NT2/D1 (cell line): ENCODE measurements around the gene EFCC1.

Experiments used
- DNase-seq: peaks from one replicate; pipeline ENCODE4 v3.0.0-alpha.2; 2011; ENCODE audit warnings: low read depth, low spot score
- H3K27me3 ChIP-seq: 2 replicates; pipeline ENCODE4 v1.6.0; 2011; ENCODE audit warnings: mild to moderate bottlenecking; ENCODE audit not compliant: insufficient read length, insufficient read depth
- H3K36me3 ChIP-seq: 2 replicates; pipeline ENCODE4 v1.6.1; 2011; ENCODE audit warnings: mild to moderate bottlenecking, low read length, mixed read lengths; ENCODE audit not compliant: insufficient read depth, insufficient read length
- H3K4me1 ChIP-seq: 2 replicates; pipeline ENCODE4 v1.5.1; 2011; ENCODE audit not compliant: insufficient read depth, insufficient read length
- H3K4me3 ChIP-seq: 2 replicates; pipeline ENCODE4 v1.5.1; 2011; ENCODE audit warnings: low read depth; ENCODE audit not compliant: insufficient read length
- H3K9ac ChIP-seq: 2 replicates; pipeline ENCODE4 v1.6.0; 2011; ENCODE audit warnings: low read depth; ENCODE audit not compliant: insufficient read length
- H3K9me3 ChIP-seq: 2 replicates; pipeline ENCODE4 v1.5.1; 2011; ENCODE audit warnings: mild to moderate bottlenecking, low read length; ENCODE audit not compliant: insufficient read depth
- SUZ12 ChIP-seq: IDR thresholded peaks from 2 replicates; pipeline ENCODE4 v1.6.1; 2011; ENCODE audit not compliant: insufficient read length, insufficient read depth; ENCODE audit errors: extremely low read depth
- YY1 ChIP-seq: IDR thresholded peaks from 2 replicates; pipeline ENCODE4 v1.6.1; 2011; ENCODE audit not compliant: insufficient read length, insufficient read depth
- ZNF274 ChIP-seq: IDR thresholded peaks from 2 replicates; pipeline ENCODE4 v1.6.1; 2011; ENCODE audit warnings: mild to moderate bottlenecking, low read depth, low read length

Gene EFCC1

DNA sequence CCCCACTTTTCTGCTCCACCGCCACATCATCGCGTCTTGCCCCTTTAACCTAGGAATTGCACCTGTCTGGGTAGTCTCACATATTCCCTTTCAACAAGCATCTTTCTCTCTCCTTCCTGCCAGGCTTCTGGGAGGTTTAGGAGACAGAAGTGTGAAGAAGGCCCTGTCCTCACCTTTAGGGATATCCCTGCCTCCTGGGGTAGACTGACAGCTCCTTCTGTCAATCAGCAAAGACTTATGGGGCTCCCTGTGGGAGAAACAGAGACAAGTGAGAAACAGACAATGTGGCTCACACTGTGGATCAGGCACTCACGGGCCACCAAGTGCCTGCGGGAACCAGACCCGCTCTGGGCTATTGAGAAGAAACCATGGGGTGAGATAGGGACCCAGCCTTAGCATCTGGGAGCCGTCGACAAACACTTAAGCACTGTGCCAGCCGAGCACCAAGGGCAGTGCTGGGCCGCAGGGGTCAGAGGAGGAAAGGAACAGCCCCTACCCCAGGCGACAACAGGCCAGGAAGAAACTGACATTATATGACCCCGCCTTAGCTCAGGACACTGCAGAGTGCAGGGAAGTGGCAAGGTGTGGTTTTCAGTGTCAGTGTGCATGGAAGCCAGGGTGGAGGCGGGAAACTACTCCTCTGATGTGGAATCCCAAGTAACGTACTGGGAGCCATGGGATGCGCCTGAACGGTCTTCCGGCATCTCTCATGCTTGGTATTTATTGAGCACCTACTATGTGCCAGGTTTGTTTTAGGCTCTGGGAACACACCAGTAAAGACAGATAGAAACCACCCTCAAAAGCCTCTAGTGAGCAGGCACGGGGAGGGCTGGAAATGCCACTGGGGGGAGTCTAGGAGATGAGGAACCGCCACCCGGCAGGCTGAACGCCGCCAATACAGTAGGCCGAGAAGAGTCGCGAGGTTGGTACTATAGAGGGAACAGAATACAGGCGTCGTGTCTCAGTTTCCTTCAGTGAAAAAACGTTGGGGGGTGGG, 1.8 kb downstream of the EFCC1 start:
- Histone ChIP-seq H3K27me3 (peaks cover 72% of the 10 kb centered on the region), H3K4me1 (peaks cover 14% of the 10 kb centered on the region), H3K9ac (no peak overlapping the region), H3K9me3 (no peaks in the 10 kb centered on the region), H3K36me3 (no peaks in the 10 kb centered on the region), H3K4me3 (no peak overlapping the region)
- DNase-seq = no peak
- TF ChIP-seq ZNF274 (no peak), YY1 (no peak), SUZ12 (no peak)

DNA sequence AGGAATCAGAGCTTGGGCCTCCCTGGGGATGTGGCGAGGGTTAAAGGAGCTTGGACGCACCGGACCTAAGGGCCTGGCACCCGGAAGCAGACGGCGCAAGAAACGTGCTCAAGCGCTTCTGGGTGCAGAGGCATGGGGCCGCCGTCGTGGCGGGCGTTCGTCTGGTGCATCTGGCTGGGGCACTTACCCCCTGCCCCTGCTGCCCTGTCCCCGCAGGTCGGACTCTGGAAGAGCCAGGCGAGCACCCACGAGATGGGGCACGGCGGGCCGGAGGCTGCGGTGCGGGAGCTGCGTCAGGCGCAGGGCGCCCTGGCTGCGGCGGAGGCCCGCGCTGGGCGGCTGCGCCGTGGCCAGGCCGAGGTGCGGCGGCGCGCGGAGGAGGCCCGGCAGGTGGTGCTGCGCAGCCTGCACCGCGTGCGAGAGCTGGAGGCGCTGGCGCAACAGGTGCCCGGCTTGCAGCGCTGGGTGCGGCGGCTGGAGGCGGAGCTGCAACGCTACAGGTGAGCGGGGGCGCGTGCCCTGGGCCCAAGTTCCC, 2.5 kb downstream of the EFCC1 start:
- Histone ChIP-seq H3K9ac (peak overlapping the region; percentile 24), H3K36me3 (no peaks in the 10 kb centered on the region), H3K9me3 (no peaks in the 10 kb centered on the region), H3K4me3 (peak overlapping the region; percentile 19), H3K4me1 (peaks cover 14% of the 10 kb centered on the region), H3K27me3 (peaks cover 72% of the 10 kb centered on the region)
- no peak for DNase-seq
- TF ChIP-seq SUZ12 (no peak), ZNF274 (no peak), YY1 (no peak)

DNA sequence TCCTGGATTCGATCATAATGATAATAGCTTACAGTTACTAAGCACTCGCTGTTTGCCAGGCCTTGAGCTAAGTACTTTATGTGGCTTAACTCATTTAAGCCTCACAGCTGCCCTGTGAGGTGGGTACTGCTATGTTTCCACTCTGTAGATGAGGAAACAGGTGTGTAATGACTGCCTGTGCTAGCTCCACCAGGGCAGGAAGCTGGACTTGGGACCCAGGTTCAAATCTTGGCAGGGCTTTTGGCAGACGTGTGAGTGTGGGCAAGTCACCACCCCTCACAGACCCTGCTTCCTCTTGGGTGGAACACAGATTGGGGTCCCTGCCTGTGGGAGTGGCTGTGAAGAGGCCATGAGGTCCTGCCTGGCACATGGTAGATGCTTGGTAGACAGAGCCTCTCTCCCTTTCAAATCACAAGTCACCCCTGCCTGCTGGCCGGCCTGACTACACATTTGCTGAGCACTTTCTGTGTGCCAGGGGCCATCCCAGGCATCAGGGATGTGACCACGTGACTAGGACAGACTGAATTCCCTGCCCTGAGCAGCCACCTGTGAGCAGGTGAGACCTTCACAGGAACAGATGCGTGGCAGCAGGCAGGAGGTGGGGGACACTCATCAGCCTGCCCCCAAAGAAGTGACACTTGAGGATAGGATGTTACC, 3.7 kb downstream of the EFCC1 start:
- Histone ChIP-seq H3K27me3 (peaks cover 70% of the 10 kb centered on the region), H3K36me3 (no peaks in the 10 kb centered on the region), H3K9me3 (no peaks in the 10 kb centered on the region), H3K4me3 (no peak overlapping the region), H3K4me1 (peaks cover 14% of the 10 kb centered on the region), H3K9ac (no peak overlapping the region)
- no peak for DNase-seq
- TF ChIP-seq SUZ12 (no peak), ZNF274 (no peak), YY1 (no peak)

DNA sequence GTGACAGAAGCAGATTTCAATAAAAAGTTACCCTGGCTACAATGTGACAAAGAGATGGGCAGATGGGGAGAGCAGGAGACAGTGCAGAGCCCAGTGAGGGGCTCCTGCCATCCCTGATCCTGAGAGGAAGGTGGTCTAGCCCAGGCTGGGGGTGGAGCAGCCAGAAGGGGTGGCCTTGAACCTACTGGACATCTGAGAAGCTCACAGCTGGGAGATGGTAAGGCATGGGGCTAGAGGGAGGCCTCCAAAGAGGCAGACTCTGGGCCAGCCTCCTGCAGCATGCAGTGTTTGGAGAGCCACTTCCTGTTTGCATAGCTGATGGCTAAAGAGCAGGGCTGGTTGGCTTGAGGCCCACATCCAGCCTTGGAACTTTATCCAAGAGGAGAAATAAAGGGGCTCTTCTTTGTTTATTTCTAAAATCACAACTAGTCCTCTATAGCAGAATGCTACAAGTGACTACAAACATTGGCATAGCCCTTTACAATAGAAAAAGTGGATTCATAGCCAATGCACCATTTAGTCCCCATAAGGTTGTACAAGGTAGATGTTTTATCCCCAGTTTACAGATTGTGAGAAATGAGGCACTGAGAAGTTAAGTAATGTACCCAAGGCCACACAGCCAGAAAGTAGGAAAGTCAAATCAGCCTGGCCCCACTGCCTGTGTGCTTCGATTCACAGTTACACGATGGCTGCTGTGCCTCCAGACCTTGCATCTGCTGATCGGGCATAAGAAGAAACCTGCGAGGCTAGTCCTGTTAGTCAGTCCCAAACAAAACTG, 4.6 kb downstream of the EFCC1 start:
- Histone ChIP-seq H3K4me1 (peaks cover 10% of the 10 kb centered on the region), H3K36me3 (no peaks in the 10 kb centered on the region), H3K27me3 (peaks cover 60% of the 10 kb centered on the region), H3K4me3 (no peak overlapping the region), H3K9ac (no peak overlapping the region), H3K9me3 (no peaks in the 10 kb centered on the region)
- TF ChIP-seq YY1 = no peak
- no peak for TF ChIP-seq ZNF274
- no peak for TF ChIP-seq SUZ12
- no peak for DNase-seq

DNA sequence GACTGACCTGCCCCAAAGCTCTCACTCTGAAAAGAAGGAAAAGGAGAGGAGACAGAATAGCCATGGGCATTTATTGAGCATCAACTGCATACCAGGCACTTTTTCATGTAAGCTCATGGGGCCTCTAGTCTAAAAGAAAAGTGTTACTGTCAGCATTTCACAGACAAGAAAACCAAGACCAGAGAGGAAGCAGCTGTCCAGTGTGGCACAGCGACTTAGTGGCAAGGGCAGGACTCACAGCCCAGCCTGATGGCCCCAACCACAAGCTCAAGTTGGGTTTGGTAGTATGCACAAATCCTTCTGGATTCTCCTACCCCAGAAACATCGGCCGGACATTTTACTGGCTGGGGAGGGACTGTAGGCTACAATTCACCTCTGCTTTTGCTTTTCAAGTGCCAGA, 5.8 kb downstream of the EFCC1 start:
- Histone ChIP-seq H3K36me3 (no peaks in the 10 kb centered on the region), H3K4me1 (peaks cover 8% of the 10 kb centered on the region), H3K9ac (no peak overlapping the region), H3K4me3 (no peak overlapping the region), H3K27me3 (peaks cover 49% of the 10 kb centered on the region), H3K9me3 (no peaks in the 10 kb centered on the region)
- DNase-seq = no peak
- TF ChIP-seq YY1 (no peak), ZNF274 (no peak), SUZ12 (no peak)

DNA sequence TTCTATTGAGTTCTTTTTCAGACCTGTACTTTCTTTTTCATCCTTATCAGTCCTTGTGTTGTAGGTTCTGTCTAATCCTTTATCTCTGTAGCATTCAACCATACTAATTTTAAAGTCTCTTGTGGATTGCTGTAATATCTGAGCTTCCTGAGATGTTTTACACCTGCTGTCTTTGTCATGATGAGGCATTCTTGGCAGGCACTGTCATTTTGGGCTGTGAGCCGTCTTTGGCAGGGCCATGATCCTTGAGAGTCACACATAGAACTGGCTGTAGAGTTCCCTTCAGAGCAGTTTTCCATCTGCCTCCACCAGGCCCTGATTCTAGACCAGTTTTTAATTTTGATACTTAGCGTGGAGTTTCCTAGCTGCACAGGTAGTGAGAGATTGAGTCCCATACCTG, 6.7 kb downstream of the EFCC1 start:
- TF ChIP-seq YY1 (no peak), ZNF274 (no peak), SUZ12 (no peak)
- H3K9ac ChIP-seq = no peak overlapping the region
- H3K4me3 ChIP-seq = no peak overlapping the region
- H3K36me3 ChIP-seq = no peaks in the 10 kb centered on the region
- peaks cover 3% of the 10 kb centered on the region for H3K4me1 ChIP-seq
- no peak for DNase-seq
- no peaks in the 10 kb centered on the region for H3K9me3 ChIP-seq
- H3K27me3 ChIP-seq = peaks cover 39% of the 10 kb centered on the region

DNA sequence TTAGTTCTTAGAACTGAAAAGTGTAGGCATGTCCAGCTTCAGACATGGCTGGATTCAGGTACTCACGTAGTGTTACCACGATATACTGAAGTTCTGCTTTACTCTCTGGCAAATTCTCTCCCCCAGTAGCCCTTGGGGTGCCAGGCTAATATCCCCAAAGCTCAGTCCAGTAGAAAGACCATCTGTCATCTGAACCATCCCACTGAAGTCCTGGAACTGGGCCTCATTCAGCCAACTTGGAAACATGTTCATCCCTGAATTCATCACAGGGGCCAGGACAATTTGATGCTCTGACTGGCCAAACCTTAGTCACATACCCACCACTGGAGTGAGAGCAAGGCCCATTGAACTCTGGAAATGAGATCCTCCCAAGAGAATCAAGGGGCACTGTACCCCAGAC, 8.2 kb downstream of the EFCC1 start:
- Histone ChIP-seq H3K9ac (no peak overlapping the region), H3K4me1 (peaks cover 3% of the 10 kb centered on the region), H3K9me3 (no peaks in the 10 kb centered on the region), H3K27me3 (peaks cover 25% of the 10 kb centered on the region), H3K36me3 (no peaks in the 10 kb centered on the region), H3K4me3 (no peak overlapping the region)
- no peak for DNase-seq
- TF ChIP-seq SUZ12 (no peak), YY1 (no peak), ZNF274 (no peak)
